WTC11 (cell line): ENCODE measurements around the gene CEACAM4. TPM values are rescaled to one million over a fixed set of nuclear protein-coding genes. Genes with fewer than 3 reads are reported as not detected.

Experiments
- ATAC-seq: fragments of 200-7000 bp; cut with Tn5 transposase; 2 replicates; pipeline ENCODE4 v1.10.0; 2021; ENCODE audit warnings: mild to moderate bottlenecking, moderate library complexity
- CTCF ChIA-PET: fragments of 300-600 bp; sonication (Branson Sonifier 250); formaldehyde crosslinking; loops from one replicate; lab custom pipeline; 2021; ENCODE audit warnings: antibody characterized with exemption; lab: Charles Lee
- POLR2A ChIA-PET: fragments of 350-600 bp; sonication (Branson Sonifier 250); formaldehyde crosslinking; loops from one replicate; lab custom pipeline; 2021; ENCODE audit warnings: antibody characterized with exemption; lab: Charles Lee
- DNase-seq: peaks from one replicate; pipeline ENCODE4 v3.0.0; 2021; ENCODE audit warnings: low spot score
- H3K27ac Mint-ChIP-seq: 2 replicates; pipeline ENCODE4 v1.8.0; 2021; ENCODE audit warnings: mixed read lengths
- H3K27me3 Mint-ChIP-seq: 2 replicates; pipeline ENCODE4 v1.8.0; 2021; ENCODE audit warnings: low read depth, mild to moderate bottlenecking, moderate library complexity, mixed read lengths
- H3K36me3 Mint-ChIP-seq: 2 replicates; pipeline ENCODE4 v1.8.0; 2021; ENCODE audit warnings: mixed read lengths
- H3K4me1 Mint-ChIP-seq: 2 replicates; pipeline ENCODE4 v1.8.0; 2022; ENCODE audit warnings: mixed read lengths
- H3K4me3 Mint-ChIP-seq: 2 replicates; pipeline ENCODE4 v1.8.0; 2021; ENCODE audit warnings: mild to moderate bottlenecking, moderate library complexity, mixed read lengths
- H3K9me3 Mint-ChIP-seq: 2 replicates; pipeline ENCODE4 v1.8.0; 2021; ENCODE audit warnings: mixed read lengths
- AFF4 ChIP-seq: sonication (generic); formaldehyde crosslinking; IDR thresholded peaks from 2 replicates; pipeline ENCODE4 v1.8.1; 2023; ENCODE audit warnings: mild to moderate bottlenecking, missing genetic modification reagents, borderline replicate concordance
- AR ChIP-seq: fragments of 250-450 bp; sonication (Bioruptor Pico); IDR thresholded peaks from 2 replicates; pipeline ENCODE4 v1.9.0; 2021; ENCODE audit warnings: mild to moderate bottlenecking
- ELF4 ChIP-seq: sonication (generic); formaldehyde crosslinking; IDR thresholded peaks from 2 replicates; pipeline ENCODE4 v1.8.1; 2022; ENCODE audit warnings: low read depth, mild to moderate bottlenecking, moderate library complexity, missing genetic modification reagents
- ETV6 ChIP-seq: sonication (generic); formaldehyde crosslinking; IDR thresholded peaks from 2 replicates; pipeline ENCODE4 v1.8.1; 2022; ENCODE audit warnings: mild to moderate bottlenecking, missing genetic modification reagents
- FOXP4 ChIP-seq: sonication (generic); formaldehyde crosslinking; IDR thresholded peaks from 2 replicates; pipeline ENCODE4 v1.8.0; 2022; ENCODE audit warnings: mild to moderate bottlenecking, missing genetic modification reagents
- GABPB1 ChIP-seq: sonication (generic); formaldehyde crosslinking; IDR thresholded peaks from 2 replicates; pipeline ENCODE4 v1.8.1; 2023; ENCODE audit warnings: mild to moderate bottlenecking, missing genetic modification reagents
- IRF2 ChIP-seq: sonication (generic); formaldehyde crosslinking; IDR thresholded peaks from 2 replicates; pipeline ENCODE4 v1.8.0; 2022; ENCODE audit warnings: low read depth, missing genetic modification reagents, borderline replicate concordance
- JUN ChIP-seq: sonication (generic); formaldehyde crosslinking; IDR thresholded peaks from 2 replicates; pipeline ENCODE4 v1.8.0; 2023; ENCODE audit warnings: mild to moderate bottlenecking, missing genetic modification reagents
- NFYB ChIP-seq: sonication (generic); formaldehyde crosslinking; conservative IDR thresholded peaks from 2 replicates; pipeline ENCODE4 v1.8.0; 2022; ENCODE audit warnings: low read depth, missing genetic modification reagents
- NR2C2 ChIP-seq: sonication (generic); formaldehyde crosslinking; IDR thresholded peaks from 2 replicates; pipeline ENCODE4 v1.8.0; 2022; ENCODE audit warnings: mild to moderate bottlenecking, missing genetic modification reagents
- NR3C1 ChIP-seq: sonication (generic); formaldehyde crosslinking; conservative IDR thresholded peaks from 2 replicates; pipeline ENCODE4 v1.8.1; 2023; ENCODE audit warnings: low read depth, mild to moderate bottlenecking, missing genetic modification reagents
- RELA ChIP-seq: sonication (generic); formaldehyde crosslinking; IDR thresholded peaks from 2 replicates; pipeline ENCODE4 v1.8.1; 2022; ENCODE audit warnings: missing genetic modification reagents, mild to moderate bottlenecking, borderline replicate concordance
- SMAD3 ChIP-seq: sonication (generic); formaldehyde crosslinking; IDR thresholded peaks from 2 replicates; pipeline ENCODE4 v1.8.0; 2022; ENCODE audit warnings: missing genetic modification reagents, mild to moderate bottlenecking, borderline replicate concordance
- SOX15 ChIP-seq: fragments of 250-450 bp; sonication (Bioruptor Pico); IDR thresholded peaks from 2 replicates; pipeline ENCODE4 v1.9.0; 2021; ENCODE audit warnings: mild to moderate bottlenecking
- TCF7 ChIP-seq: sonication (generic); formaldehyde crosslinking; IDR thresholded peaks from 2 replicates; pipeline ENCODE4 v1.8.0; 2022; ENCODE audit warnings: mild to moderate bottlenecking, low read depth, missing genetic modification reagents, moderate library complexity
- USF2 ChIP-seq: sonication (generic); formaldehyde crosslinking; IDR thresholded peaks from 2 replicates; pipeline ENCODE4 v1.8.1; 2023; ENCODE audit warnings: mild to moderate bottlenecking, missing genetic modification reagents, moderate library complexity
- ZBTB21 ChIP-seq: sonication (generic); formaldehyde crosslinking; IDR thresholded peaks from 2 replicates; pipeline ENCODE4 v1.8.1; 2023; ENCODE audit warnings: mild to moderate bottlenecking, missing genetic modification reagents, borderline replicate concordance
- ZNF121 ChIP-seq: sonication (generic); formaldehyde crosslinking; IDR thresholded peaks from 2 replicates; pipeline ENCODE4 v1.8.0; 2023; ENCODE audit warnings: missing genetic modification reagents
- ZNF138 ChIP-seq: sonication (generic); formaldehyde crosslinking; conservative IDR thresholded peaks from 2 replicates; pipeline ENCODE4 v1.8.1; 2022; ENCODE audit warnings: mild to moderate bottlenecking, moderate library complexity, missing genetic modification reagents
- ZNF219 ChIP-seq: sonication (generic); formaldehyde crosslinking; IDR thresholded peaks from 2 replicates; pipeline ENCODE4 v1.8.0; 2023; ENCODE audit warnings: missing genetic modification reagents, mild to moderate bottlenecking, borderline replicate concordance
- ZNF232 ChIP-seq: sonication (generic); formaldehyde crosslinking; IDR thresholded peaks from 2 replicates; pipeline ENCODE4 v1.8.0; 2022; ENCODE audit warnings: mild to moderate bottlenecking, missing genetic modification reagents
- total RNA-seq: library from RNA; stranded (reverse); gene quantifications from 3 replicates; pipeline ENCODE4 v1.2.3, GENCODE V29; 2021

The CEACAM4 gene
- total RNA-seq, 1 experiment from 2014 or later = not detected

GRCh38 chr19:41626278-41626677 lies 596 bp downstream of the CEACAM4 start:
- ChIA-PET POLR2A (no interaction called here), CTCF (interaction anchor here (1.0 kb wide), 1 partner anchor 16 kb away, joined by 3 read pairs; no protein-coding TSS in a partner anchor)
- peaks cover 11% of the 10 kb centered on the region for H3K27me3 Mint-ChIP-seq
- H3K9me3 Mint-ChIP-seq = peaks cover 14% of the 10 kb centered on the region
- no peak overlapping the region for H3K27ac Mint-ChIP-seq
- no peaks in the 10 kb centered on the region for H3K4me1 Mint-ChIP-seq
- ATAC-seq (no peak), DNase-seq (no peak)
- H3K36me3 Mint-ChIP-seq = 0 out of 2 replicates have a peak, but pooled peaks cover 3% of the 10 kb centered on the region
- no peak overlapping the region for H3K4me3 Mint-ChIP-seq
- TF ChIP-seq AFF4 = no peak

GRCh38 chr19:41624937-41625336 lies 1.9 kb downstream of the CEACAM4 start:
- DNase-seq = no peak
- no peaks in the 10 kb centered on the region for H3K36me3 Mint-ChIP-seq
- H3K27ac Mint-ChIP-seq = no peak overlapping the region
- no peak overlapping the region for H3K4me3 Mint-ChIP-seq
- H3K4me1 Mint-ChIP-seq = no peaks in the 10 kb centered on the region
- H3K27me3 Mint-ChIP-seq = peaks cover 7% of the 10 kb centered on the region
- peaks cover 2% of the 10 kb centered on the region for H3K9me3 Mint-ChIP-seq
- ChIA-PET POLR2A (no interaction called here), CTCF (interaction anchor here (0.6 to 1.3 kb wide), 3 partner anchors 22 to 128 kb away, joined by 3 to 4 read pairs (median 3); no protein-coding TSS in a partner anchor)
- no peak for ATAC-seq
- TF ChIP-seq ZNF138 (CRISPR knock-in tag) (no peak), JUN (CRISPR knock-in tag) (no peak), ZNF232 (CRISPR knock-in tag) (no peak), USF2 (CRISPR knock-in tag) (no peak), ELF4 (no peak), ZBTB21 (CRISPR knock-in tag) (no peak), AR (CRISPR knock-in tag) (no peak), FOXP4 (CRISPR knock-in tag) (no peak), RELA (CRISPR knock-in tag) (no peak), SMAD3 (no peak), ZNF121 (CRISPR knock-in tag) (no peak), TCF7 (no peak), SOX15 (CRISPR knock-in tag) (no peak), NFYB (CRISPR knock-in tag) (no peak), NR2C2 (no peak), ZNF219 (CRISPR knock-in tag) (no peak), IRF2 (CRISPR knock-in tag) (no peak), NR3C1 (CRISPR knock-in tag) (no peak), ETV6 (CRISPR knock-in tag) (no peak), GABPB1 (CRISPR knock-in tag) (no peak)
